AG04449 (cell line): ENCODE measurements around the gene DCDC1.

Source experiments
- CTCF ChIA-PET: fragments of 350-600 bp; formaldehyde crosslinking; extraction: SDS; loops from one replicate; lab custom pipeline; 2021; ENCODE audit warnings: antibody characterized with exemption; lab: Yijun Ruan, JAX
- POLR2A ChIA-PET: fragments of 400-600, 350-600 bp; formaldehyde crosslinking; extraction: SDS; loops from one replicate; lab custom pipeline; 2020; ENCODE audit warnings: antibody characterized with exemption, inconsistent platforms; lab: Yijun Ruan, JAX
- DNase-seq: peaks from one replicate; pipeline ENCODE4 v3.0.0-alpha.2; 2010; ENCODE audit warnings: low read depth, low spot score
- H3K4me3 ChIP-seq: 2 replicates; pipeline ENCODE4 v1.5.1; 2011; ENCODE audit warnings: low read depth, mild to moderate bottlenecking, control low read depth, low read length
- TF ChIP-seq, protein P1 (sequence below): IDR thresholded peaks from one replicate; pipeline ENCODE4 v1.5.1; 2011; ENCODE audit warnings: mild to moderate bottlenecking, moderate library complexity, low read length, control low read depth, inconsistent platforms; ENCODE audit not compliant: insufficient read depth; ENCODE audit errors: missing control alignments

DCDC1 gene

DNA sequence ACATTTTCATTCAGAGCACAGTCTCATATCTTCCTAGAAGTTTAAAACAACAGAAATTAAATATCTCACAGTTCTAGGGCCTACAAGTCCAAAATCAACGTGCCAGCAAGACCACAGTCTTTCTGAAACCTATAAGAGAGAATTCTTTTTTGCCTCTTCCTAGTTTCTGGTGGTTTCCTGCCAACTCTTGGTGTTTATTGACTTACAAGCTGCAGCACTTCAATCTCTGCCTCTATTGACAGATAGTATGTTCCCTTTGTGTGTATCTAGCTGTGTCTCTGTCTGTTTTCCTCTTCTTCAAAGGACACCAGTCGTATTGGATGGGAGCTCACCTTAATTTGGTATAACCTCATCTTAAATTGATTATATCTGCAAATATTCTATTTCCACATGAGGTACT is 347.5 kb downstream of the DCDC1 start:
- H3K4me3 ChIP-seq = no peak overlapping the region
- TF ChIP-seq, protein P1, sequence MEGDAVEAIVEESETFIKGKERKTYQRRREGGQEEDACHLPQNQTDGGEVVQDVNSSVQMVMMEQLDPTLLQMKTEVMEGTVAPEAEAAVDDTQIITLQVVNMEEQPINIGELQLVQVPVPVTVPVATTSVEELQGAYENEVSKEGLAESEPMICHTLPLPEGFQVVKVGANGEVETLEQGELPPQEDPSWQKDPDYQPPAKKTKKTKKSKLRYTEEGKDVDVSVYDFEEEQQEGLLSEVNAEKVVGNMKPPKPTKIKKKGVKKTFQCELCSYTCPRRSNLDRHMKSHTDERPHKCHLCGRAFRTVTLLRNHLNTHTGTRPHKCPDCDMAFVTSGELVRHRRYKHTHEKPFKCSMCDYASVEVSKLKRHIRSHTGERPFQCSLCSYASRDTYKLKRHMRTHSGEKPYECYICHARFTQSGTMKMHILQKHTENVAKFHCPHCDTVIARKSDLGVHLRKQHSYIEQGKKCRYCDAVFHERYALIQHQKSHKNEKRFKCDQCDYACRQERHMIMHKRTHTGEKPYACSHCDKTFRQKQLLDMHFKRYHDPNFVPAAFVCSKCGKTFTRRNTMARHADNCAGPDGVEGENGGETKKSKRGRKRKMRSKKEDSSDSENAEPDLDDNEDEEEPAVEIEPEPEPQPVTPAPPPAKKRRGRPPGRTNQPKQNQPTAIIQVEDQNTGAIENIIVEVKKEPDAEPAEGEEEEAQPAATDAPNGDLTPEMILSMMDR = no peak
- DNase-seq = no peak
- ChIA-PET POLR2A (no interaction called here), CTCF (no interaction called here)

DNA sequence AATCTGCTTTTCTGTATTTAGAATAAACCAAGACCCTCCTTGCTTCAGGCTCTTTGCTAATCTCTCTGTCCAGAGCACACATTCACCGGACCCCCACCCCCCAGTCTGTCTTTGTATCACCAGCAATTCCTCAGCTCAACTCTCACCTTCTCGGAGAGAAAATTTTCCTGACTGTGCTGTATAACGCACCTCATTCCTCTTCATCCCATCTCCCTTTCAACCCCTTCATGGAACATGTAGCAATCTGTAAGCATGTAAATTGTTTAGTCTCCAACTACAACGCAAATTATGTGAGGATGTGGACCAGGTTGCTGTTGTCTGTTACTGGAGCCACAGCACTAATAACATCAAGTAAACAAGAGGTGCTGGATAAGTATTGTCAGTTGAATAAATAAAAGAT is 349.8 kb downstream of the DCDC1 start:
- no peak overlapping the region for H3K4me3 ChIP-seq
- ChIA-PET POLR2A (no interaction called here), CTCF (no interaction called here)
- no peak for DNase-seq
- TF ChIP-seq, protein P1 = no peak

DNA sequence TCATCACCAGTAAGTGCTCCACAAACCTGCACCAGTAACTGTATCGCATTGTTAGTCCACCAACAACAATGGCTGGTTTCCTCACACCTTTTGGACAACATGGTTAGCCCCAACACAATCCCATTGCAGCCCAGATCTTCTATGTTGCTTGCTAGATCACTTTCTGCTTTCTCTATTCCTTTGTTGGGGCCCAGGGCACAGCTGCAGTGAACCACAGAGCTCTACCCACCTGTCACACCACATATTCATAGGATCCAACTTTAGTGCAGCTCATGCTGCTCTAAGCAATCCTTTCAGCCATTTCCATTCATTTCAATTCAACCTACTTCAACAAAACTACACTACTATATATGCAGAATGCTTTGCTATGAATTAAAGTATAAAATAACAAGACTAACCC is 364.3 kb downstream of the DCDC1 start:
- no peak for DNase-seq
- CTCF ChIA-PET = no interaction called here
- TF ChIP-seq, protein P1 = no peak
- POLR2A ChIA-PET = no interaction called here
- H3K4me3 ChIP-seq = no peak overlapping the region

DNA sequence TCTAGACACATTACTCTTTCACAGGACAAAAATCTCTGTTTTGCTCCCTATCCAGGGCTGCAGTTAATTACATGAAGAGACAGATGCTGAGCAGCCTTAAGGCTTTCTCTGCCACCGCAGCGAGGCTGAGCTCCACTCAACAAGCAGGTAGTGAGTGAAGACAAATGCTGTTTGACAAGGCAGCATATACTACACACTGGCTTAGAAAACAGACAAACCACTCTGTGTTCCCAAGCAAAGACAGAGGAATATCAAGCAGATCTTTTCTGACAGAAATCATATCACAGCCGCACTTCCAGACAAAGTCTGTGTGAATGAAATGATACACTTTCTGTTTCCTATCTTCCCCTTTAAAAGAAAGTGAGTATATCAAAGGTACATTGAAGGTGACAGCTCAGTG is 368.1 kb downstream of the DCDC1 start:
- ChIA-PET CTCF (interaction anchor here (0.5 kb wide), 1 partner anchor 65 kb away, joined by 3 read pairs; no protein-coding TSS in a partner anchor), POLR2A (no interaction called here)
- TF ChIP-seq, protein P1 = no peak
- H3K4me3 ChIP-seq = no peak overlapping the region
- DNase-seq = no peak

DNA sequence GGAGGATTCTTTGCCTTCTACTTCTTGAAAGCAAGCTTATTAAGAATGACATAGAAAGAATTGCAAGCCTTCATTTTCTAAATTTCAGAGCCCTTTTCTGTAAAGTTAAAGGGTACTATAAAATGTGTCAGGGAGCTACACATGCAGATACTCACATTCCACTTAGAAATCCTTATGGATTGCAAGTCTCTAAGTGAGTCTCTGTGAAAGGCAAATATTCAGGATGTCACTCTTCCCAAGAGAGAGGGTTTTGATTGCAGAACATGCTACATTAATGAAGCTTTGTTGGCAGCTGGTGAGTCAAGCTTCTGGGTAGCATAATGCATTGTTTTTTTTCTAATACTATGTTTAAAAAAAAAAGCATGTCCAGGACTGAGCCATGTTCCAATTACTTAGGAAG is 369.2 kb downstream of the DCDC1 start:
- no peak for DNase-seq
- no peak overlapping the region for H3K4me3 ChIP-seq
- CTCF ChIA-PET = interaction anchor here (1.0 kb wide), 1 partner anchor 14 kb away, joined by 3 read pairs; no protein-coding TSS in a partner anchor
- TF ChIP-seq, protein P1 = no peak
- POLR2A ChIA-PET = no interaction called here

DNA sequence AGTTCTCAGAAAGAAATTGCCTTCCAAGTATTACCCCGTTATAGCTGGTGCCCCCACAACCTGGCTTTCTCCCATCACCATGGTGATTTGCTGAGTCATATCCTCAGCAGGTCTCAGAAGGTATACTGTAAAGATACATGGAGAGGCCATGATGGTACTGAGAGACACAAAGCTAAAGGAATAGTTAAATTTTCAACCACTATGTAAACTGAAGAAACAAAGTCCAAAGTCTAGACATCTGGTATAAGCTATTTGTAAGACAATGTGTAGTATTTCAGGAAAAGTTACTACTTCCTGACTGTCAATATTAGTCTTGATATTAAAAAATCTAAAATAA is 377.1 kb downstream of the DCDC1 start:
- POLR2A ChIA-PET = no interaction called here
- DNase-seq = no peak
- H3K4me3 ChIP-seq = no peak overlapping the region
- CTCF ChIA-PET = no interaction called here
- TF ChIP-seq, protein P1 = no peak
